HG02884 (cell line): ENCODE measurements around the gene ZNF268.
"Not testable (repeated sequence)": the region's sequence is repeated elsewhere in the genome, so short reads cannot be mapped to it uniquely, and the experiment has no call there.

Source experiments
- ATAC-seq: cut with Tn5 transposase; IDR thresholded peaks from one replicate; pipeline ENCODE4 v1.9.1; 2021; ENCODE audit warnings: mild to moderate bottlenecking, moderate library complexity; ENCODE audit not compliant: unreplicated experiment

ZNF268 gene

DNA sequence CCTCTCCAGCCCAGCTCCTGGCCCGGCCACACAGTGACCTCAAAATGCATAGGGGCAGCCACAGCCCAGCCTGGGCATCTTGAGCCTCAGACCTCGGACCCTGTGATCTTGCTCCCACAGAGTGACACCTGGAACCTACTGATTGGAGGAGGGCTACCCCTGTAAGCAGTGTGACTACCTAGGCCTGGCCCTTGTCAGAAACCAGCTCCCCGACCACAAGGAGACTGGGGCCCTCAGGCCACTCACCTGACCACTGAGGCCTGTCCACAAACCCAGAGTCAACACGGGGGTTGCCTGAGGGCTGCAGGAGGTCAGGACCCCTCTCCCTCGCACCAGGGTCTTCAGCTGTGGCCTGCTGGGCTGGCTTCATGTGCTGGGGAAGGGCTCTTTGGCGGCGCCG lies 45.4 kb downstream of the ZNF268 start:
- no peak for ATAC-seq

GRCh38 chr12:133227281-133227852 lies 46.1 kb downstream of the ZNF268 start:
- ATAC-seq = no peak

- no peak for ATAC-seq
These were observed 49.7 kb downstream of the ZNF268 start for GRCh38 chr12:133231001-133231400.

DNA sequence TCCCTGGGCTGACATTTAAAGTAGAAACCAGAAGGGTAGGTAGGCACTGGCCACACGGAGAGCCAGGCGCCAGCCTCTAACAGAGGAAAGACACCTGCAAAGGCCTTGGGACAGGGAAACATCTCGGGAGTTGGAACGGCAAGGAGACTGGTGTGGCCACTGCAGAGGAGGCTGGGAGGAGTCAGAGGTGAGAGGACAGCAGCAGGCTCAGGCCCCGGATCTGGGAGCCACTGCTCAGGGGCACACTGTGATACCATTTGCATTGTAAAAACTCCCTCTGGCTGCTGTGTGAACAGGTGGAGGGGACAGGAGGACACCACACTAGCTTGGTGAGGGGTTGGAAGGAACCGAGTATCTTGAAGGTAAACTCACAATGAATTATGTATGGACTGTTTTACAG lies 51.7 kb downstream of the ZNF268 start:
- ATAC-seq = no peak

DNA sequence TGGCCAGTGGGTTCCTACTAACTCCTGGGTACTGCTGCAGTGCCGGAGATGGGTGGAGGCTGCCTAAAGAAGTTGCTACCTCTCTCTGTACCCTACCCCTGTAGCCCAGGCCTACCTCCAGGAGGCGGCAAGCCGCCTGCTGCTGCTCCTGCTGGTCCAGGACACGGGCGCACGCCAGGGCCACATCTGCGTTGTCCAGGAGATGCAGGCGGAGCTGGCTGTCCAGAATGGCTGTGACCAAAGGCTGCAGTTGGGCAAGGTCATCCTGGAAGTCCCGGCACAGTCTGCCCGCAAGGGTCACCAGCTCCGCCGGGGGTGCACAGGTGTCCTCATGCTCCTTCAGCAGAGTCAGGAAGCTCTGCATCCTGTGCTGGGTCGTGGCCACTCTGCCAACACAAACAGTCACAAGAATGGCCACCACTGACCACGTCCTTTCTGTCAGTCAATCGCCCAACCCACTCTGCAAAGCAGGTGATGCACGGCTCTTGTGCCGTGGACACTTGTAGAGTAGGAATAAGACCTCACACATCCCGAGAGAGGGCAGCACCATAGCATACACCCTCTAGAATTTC lies 52.8 kb downstream of the ZNF268 start:
- ATAC-seq = no peak

DNA sequence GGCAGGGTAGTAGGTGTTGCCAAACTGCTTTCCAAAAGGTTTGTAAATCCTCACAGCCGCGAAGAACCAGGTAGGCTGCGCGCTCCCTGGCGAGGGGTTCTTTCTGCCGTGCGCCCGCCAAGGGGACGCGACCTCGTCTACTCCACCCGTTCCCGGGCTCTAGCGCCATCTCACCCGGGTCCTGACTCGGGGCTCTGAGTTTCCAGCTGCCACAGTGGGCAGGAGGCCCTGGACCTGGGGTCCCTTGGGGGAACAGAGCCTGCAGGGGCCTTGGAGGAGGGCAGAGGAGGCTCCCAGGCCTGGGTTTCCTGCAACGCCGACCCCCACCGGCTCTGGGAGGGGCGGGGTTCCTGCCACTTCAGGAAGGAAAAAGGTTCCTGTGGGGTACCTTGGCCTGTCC lies 53.7 kb downstream of the ZNF268 start:
- no peak for ATAC-seq

- ATAC-seq = no peak
These were observed 54.3 kb downstream of the ZNF268 start, which contains the start of gene ANHX for GRCh38 chr12:133235401-133236112. TSS of gene ANHX (minus strand) at chr12:133235877. CDS start at chr12:133234356, 1,521 bp downstream.

- ATAC-seq = no peak
These were observed 54.8 kb downstream of the ZNF268 start for GRCh38 chr12:133236144-133236543.

GRCh38 chr12:133236556-133236955 lies 55.3 kb downstream of the ZNF268 start:
- no peak for ATAC-seq

GRCh38 chr12:133251732-133252131 lies 70.4 kb downstream of the ZNF268 start:
- ATAC-seq = no peak

- not testable (repeated sequence) for ATAC-seq
These were observed 74.5 kb downstream of the ZNF268 start for GRCh38 chr12:133255833-133256232.

GRCh38 chr12:133256321-133256720 lies 75.0 kb downstream of the ZNF268 start:
- no peak for ATAC-seq

DNA sequence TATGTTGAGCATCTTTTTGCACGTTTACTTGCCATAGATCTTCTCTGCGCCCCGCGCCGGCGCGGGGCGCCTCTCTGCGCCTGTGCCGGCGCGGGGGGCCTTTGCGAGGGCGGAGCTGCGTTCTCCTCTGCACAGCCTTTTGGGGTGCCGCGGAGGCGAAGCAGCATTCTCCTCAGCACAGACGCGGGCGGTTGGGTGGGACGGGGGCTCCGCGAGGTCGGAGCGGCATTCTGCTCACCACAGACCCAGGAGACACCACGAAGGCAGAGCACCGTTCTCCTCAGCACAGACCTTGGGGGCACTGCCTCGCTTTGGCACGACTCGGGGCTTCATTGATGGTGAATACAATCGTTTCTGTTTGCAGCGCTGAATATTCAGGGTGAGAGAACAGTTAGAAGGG lies 82.9 kb downstream of the ZNF268 start:
- no peak for ATAC-seq
